Measurements from ENCODE around the gene PLCB1.

- no peak for TF ChIP-seq CTCF (conservative IDR thresholded peaks at IDR 0.05; ENCODE audit: low read depth, low read length)
- no peak for TF ChIP-seq EZH2phosphoT487 (IDR thresholded peaks at IDR 0.05; ENCODE audit: borderline replicate concordance, low read length)
Observed at GRCh38 chr20:8287340-8287739, 155.3 kb downstream of the PLCB1 start.

Data from PC-3 (cell line).